Measurements from ENCODE around the gene FRMD6.
"Not testable (repeated sequence)": the region's sequence is repeated elsewhere in the genome, so short reads cannot be mapped to it uniquely, and the experiment has no call there.

GRCh38 chr14:51751611-51752345 is 100.1 kb downstream of the FRMD6 start:
- TF ChIP-seq CTCF (IDR thresholded peaks at IDR 0.05; ENCODE audit: low read depth, low read length, poor library complexity, severe bottlenecking); EZH2phosphoT487 (IDR thresholded peaks at IDR 0.05; ENCODE audit: borderline replicate concordance, low read length): not testable (repeated sequence)

All from DOHH2 (cell line).